NCI-H1092 (cell line): ENCODE data around the gene RASA2.

Experiments
- DNase-seq: peaks from one replicate; lab custom pipeline; 2025; lab: John Stamatoyannopoulos, UW

Gene RASA2

GRCh38 chr3:141646760-141647561 is 160.1 kb downstream of the RASA2 start:
- DNase-seq = no peak

- DNase-seq = no peak
Measured at GRCh38 chr3:141647562-141647915, 160.7 kb downstream of the RASA2 start.

- no peak for DNase-seq
Measured at GRCh38 chr3:141648055-141648910, 161.5 kb downstream of the RASA2 start.

- no peak for DNase-seq
Measured at GRCh38 chr3:141649871-141650270, 163.0 kb downstream of the RASA2 start.

- DNase-seq = no peak
Measured at GRCh38 chr3:141650783-141651182, 164.0 kb downstream of the RASA2 start.

GRCh38 chr3:141651409-141651808 is 164.6 kb downstream of the RASA2 start:
- DNase-seq = no peak

- DNase-seq = no peak
Measured at GRCh38 chr3:141652349-141652748, 165.5 kb downstream of the RASA2 start.

- no peak for DNase-seq
Measured at GRCh38 chr3:141653847-141654246, 167.0 kb downstream of the RASA2 start.

- no peak for DNase-seq
Measured at GRCh38 chr3:141655801-141656200, 169.0 kb downstream of the RASA2 start.

- no peak for DNase-seq
Measured at GRCh38 chr3:141656771-141657170, 169.9 kb downstream of the RASA2 start.

- DNase-seq = no peak
Measured at GRCh38 chr3:141657516-141657915, 170.7 kb downstream of the RASA2 start.

- peak; percentile 75 for DNase-seq
Measured at GRCh38 chr3:141659821-141660613, 173.2 kb downstream of the RASA2 start.

GRCh38 chr3:141660614-141660947 is 173.8 kb downstream of the RASA2 start:
- no peak for DNase-seq

- no peak for DNase-seq
Measured at GRCh38 chr3:141661229-141662196, 174.7 kb downstream of the RASA2 start.

GRCh38 chr3:141663993-141664392 is 177.2 kb downstream of the RASA2 start:
- DNase-seq = no peak
